NCI-H524 (cell line): ENCODE measurements around the gene C2CD4C.
A peak's percentile ranks its signal among the peaks of the same experiment; 100 is the strongest.
"Not testable (repeated sequence)": the region's sequence is repeated elsewhere in the genome, so short reads cannot be mapped to it uniquely, and the experiment has no call there.

Experiments used
- DNase-seq, 2 experiments: peaks; one replicate each; lab custom pipeline; 2025; lab: John Stamatoyannopoulos, UW

C2CD4C gene

DNA sequence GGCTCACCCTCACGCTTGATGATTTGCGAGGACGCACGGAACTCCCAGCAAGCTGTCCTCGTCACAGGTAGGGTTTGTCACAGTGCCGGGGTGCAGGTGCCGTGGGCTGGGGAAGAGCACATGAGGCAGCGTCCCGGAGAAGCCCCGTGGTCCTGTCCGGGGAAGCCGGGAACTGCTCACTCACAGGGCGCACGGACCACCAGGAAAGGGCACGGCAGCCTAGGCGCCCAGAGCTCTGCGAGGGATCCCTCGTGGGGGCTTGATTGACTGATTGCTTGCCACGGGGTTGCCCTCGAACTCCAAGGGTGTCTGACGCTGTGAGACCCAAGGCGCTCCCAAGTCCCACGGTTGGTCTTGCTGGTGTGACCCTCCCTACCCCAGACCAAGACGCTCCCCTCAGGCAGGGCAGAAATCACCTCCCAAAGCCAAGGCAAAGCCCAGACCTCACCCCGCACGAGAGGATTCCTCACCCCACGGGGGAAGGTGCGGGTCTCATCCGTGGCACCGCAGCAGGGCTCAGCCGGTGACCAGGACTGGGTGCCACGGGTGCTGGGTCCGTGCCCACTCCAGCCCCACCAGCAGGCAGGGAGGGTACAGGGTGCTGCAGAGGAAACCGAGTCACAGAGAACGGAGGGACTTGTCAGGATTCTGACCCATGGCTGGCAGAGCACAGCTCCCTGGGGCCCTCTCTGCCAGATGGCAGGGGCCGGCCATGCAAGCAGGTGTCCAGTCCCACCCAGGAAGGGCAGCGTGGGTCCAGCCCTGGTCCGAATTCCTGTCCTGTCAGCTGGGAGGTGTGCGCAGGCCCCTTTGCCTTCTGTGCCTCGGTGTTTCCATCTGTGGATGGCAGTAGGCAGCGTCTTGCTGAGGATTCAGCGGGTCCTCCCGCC lies 7.7 kb downstream of the C2CD4C start:
- DNase-seq, result no peak

DNA sequence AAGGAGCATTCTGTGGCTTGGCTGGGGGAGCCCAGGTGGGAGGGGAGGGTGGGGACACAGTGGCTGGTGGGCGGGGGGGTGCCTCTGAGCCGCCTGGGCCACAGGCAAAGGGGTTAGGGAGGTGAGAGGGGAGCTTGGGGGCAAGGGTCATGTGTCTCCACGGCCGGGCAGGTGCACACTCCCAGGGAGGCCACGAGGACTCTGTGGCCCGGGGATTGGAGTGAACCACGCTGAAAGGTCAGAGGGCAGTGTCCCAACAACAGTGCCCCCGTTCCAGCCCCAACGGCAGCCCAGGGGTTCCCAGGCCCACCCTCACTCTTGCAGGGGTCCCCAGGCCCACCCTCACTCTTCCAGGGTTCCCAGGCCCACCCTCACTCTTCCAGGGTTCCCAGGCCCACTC lies 9.6 kb downstream of the C2CD4C start:
- no peak for DNase-seq

DNA sequence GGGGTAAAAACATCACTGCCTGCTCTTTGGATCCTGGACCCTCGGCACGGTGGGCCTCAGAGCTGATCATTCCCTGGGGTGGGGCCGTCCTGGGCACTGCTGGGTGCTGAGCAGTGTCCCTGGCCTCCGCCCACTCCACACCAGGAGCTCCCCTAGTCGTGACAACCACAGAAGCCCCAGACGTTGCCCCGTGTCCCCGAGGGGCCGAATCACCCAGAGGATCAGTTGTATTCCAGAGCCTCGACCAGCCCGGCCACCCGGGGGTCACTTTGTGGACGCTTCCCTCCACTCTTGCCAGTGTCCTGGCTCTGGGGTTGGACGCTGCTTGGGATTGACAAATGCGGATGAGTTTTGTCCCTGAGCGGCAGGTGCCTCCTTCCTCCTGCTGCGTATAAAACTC lies 10.2 kb downstream of the C2CD4C start:
- no peak for DNase-seq

DNA sequence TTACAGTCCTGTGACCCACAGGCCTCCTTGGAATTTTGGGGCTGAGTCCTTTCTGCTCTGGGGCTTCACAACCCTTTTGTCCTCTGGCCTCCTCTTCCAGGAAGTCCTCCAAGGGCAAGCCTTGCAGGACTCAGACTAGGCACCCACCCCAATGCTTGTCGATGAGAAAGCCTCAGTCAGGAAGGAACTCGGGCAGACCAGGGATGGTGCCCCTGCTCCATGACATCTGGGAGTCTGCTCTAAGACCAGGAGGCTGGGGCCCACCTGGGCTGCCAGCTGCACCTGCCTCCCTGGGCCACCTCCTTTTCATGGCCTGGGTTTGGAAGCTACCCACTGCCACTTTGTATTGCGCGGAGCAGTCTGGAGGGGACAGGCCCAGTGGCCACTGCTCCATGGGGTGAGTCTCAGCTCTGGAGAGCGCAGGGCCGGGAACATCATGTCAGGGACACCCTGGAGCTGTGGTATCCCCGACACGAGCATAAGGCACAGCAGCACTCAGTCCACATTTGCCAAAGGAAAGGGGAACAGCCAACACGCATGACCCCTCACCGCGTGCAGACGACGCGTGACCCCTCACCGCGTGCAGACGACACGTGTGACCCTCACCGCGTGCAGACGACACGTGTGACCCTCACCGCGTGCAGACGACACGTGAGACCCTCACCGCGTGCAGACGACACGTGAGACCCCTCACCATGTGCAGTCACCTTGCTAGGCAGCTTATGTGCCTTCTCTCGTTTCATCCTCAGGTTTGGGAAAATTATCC lies 10.8 kb downstream of the C2CD4C start:
- no peak for DNase-seq

DNA sequence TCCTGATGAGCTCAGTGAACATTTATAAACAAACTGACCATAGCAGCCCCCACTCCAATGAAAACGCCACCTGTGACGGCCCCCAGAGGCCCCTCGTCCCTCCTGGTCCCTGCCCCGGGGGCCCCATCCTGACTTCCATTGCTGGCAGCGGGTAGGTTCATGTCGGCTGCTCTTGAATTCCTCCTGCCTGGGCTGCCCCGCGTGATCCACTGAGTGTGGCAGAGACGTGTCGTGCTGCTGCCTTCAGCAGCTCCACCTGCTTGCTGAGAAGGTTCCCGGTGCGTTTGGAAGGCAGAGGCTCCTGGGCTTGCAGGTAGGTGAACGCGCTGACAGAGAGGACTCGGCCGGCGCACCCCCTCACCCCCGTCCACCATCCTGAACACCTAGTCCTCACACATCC lies 11.6 kb downstream of the C2CD4C start:
- no peak for DNase-seq

DNA sequence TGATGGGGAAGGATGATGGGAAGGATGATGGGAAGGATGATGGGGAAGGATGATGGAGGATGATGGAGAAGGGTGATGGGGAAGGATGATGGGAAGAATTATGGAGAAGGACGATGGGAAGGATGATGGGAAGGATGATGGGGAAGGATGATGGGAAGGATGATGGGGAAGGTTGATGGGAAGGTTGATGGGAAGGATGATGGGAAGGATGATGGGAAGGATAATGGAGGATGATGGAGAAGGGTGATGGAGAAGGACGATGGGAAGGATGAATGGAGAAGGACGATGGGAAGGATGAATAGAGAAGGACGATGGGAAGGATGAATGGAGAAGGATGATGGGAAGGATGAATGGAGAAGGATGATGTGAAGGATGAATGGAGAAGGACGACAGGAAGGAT lies 13.5 kb downstream of the C2CD4C start:
- no peak for DNase-seq

DNA sequence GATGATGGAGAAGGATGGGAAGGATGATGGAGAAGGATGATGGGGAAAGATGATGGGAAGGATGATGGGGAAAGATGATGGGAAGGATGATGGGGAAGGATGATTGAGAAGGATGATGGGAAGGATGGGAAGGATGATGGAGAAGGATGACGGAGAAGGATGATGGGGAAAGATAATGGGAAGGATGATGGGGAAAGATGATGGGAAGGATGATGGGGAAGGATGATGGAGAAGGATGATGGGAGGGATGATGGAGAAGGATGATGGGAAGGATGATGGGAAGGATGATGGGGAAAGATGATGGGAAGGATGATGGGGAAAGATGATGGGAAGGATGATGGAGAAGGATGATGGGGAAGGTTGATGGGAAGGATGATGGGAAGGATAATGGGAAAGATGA lies 14.1 kb downstream of the C2CD4C start:
- not testable (repeated sequence) for DNase-seq

DNA sequence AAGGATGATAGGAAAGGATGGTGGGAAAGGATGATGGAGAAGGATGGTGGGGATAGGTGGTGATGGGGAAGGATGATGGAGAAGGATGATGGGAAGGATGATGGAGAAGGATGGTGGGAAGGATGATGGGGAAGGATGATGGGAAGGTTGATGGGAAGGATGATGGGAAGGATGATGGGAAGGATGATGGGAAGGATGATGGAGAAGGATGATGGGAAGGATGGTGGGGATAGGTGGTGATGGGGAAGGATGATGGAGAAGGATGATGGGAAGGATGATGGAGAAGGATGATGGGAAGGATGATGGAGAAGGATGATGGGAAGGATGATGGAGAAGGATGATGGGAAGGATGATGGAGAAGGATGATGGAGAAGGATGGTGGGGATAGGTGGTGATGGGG lies 15.4 kb downstream of the C2CD4C start:
- not testable (repeated sequence) for DNase-seq

DNA sequence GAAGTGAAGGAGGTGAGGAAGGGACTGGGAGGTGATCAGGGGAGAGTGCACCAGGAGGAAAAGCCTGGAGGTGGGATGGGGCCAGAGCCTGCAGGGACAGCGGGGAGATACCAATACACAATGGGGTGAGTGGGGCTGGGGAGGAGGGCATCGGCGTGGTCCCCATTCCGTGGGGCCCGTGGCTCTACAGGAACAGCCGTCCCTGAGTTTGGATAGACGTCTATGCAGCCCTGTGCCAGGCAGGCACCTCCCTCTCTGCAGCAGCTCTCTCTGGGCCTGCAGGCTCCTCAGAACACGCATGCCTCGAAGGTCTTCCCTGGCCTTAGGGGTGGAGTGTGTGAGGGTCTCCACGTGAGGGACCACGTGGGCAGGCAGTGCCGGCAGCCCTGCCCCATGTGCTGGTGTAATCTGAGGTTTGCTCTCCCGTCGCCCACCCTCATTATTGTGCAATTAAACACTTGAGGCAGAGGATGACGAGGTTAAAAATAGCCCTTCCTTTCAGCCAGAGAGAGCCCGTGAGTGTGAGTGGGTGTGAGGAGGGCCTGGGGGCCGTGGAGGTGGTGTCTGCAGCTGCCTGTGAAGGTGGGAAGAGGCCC lies 16.5 kb downstream of the C2CD4C start:
- DNase-seq, result no peak

DNA sequence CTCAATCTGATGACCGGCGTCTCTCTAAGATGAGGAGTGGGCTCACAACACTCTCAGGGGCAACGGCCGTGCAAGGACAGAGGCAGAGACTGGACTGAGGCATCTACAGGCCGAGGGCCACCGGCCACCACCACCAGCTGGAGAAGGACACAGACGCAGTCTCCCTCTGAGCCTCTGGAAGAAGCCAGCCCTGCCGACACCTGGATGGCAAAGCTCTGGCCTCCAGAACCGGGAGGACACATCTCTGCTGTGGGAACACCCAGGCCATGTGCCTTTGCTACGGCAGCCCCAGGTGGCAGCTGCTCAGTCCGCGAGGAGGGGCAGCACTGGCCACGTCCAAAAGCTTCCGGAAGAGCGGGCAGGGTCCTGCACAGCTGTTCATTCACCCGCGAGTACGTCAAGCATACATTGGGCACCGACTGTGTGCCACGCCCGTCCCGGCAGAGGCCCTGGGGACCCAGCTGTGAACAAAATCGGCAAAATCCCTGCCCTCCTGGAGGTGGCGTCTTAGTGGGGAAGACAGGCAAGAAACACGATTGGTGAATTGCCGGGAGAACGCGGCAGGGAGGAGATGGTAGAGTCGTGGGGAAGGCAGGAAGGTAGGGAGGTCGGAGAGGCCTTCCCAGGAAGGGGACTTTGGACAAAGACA lies 17.1 kb downstream of the C2CD4C start:
- no peak for DNase-seq

DNA sequence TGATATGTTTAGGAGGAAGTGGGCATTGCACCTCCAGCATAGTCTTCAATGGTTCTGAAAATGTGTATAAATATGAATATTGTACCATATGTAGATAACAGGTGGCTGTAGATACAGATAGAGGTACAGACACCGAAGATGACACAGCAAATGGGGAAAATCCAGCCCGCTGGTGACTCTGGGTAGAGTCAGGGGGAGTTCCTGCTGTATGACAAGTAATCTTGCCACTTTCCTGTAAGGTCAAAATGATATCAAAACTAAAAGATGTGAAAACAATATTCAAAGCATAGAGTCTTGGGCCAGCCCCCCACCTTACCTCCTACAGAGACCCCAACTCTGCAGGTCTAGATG lies 17.8 kb downstream of the C2CD4C start:
- no peak for DNase-seq

DNA sequence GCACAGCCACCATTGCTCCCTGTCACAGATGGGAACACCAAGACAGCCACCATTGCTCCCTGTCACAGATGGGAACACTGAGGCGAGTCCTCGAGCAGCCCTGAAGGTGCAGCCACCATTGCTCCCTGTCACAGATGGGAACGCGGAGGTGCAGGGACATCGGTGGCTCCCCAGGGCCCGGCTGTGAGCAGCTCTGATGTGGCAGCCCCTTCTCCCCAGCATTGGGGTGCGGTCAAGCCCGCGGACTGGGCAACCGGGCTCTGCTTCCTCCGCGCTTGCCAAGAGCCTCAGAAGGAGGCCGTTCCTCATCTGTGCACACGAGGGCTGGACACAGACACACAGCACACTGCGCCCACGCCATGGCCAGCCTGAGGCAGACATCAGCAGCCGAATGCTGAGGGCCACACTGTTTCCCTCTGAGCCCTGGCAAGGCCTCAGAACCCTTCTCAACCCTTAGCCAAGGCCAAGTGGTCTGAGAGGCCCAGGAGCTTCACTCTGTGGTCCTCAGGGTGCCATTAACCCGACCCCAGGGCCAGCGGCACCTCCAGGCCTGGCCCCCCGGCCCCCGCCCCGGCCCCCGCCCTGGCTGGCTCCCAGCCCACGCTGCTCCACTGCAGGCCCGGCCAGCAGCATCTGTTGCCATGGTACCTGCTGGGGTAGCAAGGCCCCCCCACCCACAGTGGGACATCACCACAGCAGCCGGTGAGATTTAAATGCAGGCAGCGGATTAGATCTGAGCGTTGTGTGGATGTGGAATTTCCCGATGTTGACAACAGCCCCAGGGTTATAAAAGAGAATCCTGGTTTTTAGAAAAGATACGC lies 18.4 kb downstream of the C2CD4C start:
- peak in 1 of 2 experiments; percentile 58 for DNase-seq

DNA sequence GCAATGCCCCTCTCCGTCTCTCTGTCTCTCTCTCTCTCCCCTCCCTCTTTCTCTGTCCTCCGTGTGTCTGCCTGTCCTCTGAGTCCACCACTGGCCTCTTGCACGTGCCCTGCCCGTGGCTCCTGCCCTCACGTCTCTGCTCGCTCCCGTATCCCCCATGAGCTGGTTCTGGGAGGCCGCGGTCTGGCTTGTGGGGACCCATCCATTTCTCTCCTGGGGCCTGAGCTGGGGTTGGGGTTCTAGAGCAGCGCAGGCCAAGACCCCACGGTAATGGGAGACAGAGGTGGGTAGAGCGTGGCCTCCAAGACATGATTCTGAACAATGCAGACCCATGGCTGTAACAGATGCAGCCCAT lies 19.0 kb downstream of the C2CD4C start:
- DNase-seq, result no peak

DNA sequence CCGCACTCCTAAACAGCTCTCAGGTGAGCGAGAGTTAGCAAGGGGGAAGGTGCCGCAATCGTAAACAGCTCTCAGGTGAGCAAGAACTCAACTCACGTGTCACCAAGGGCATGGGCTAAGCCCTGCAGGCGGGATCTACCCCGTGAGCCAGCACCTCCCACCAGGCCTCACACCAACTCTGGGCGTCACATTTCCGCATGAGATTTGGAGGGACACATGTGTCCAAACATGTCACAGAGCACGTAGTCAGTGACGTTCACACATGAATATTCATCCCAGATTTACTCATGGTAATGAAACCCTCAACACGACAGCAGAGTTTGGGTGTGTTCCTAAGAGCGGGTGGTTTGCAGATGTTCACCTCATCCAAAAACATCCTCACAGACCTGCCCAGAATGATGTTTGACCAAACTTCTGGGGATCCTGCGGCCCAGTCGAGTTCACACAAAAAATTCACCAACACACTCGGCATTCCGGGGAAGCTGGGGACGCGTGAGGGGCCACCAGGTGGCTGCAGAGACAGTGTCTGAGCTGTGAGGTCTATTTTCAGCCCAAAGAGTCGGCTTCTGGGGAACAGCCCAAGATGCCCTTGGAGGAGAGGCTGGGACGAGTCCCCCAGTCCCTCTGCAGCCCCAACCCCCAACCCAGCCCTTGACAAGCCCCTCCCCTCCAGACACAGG lies 19.6 kb downstream of the C2CD4C start:
- no peak for DNase-seq

DNA sequence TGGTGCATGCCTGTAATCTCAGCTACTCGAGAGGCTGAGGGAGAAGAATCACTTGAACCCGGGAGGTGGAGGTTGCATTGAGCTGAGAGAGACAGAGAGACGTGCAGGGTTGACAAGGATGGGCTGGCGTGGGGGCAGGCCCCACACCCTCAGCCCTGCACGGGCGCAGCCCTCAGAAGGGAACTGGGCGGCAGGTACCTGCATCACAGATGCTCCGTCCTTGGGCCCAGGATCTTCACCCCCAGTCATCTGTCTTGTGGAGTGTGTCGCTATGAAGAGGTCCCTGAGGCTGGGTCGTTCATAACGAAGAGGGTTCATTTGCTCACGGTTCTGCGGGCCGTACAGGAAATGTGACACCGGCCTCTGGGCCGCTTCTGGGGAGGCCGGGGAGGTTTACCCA lies 20.3 kb downstream of the C2CD4C start:
- no peak for DNase-seq

DNA sequence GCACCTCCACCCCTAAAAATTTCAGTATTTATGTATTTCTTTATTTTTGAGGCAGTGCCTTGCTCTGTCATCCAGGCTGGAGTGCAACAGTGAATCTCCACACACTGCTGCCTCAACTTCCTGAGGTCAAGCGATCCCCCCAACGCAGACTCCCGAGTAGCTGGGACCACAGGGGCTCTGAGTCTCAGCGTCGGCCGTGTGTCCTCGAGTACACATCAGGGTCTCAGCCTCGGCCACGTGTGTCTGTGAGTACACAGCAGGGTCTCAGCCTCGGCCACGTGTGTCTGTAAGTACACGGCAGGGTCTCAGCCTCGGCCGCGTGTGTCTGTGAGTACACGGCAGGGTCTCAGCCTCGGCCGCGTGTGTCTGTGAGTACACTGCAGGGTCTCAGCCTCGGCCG lies 21.2 kb downstream of the C2CD4C start:
- no peak for DNase-seq

DNA sequence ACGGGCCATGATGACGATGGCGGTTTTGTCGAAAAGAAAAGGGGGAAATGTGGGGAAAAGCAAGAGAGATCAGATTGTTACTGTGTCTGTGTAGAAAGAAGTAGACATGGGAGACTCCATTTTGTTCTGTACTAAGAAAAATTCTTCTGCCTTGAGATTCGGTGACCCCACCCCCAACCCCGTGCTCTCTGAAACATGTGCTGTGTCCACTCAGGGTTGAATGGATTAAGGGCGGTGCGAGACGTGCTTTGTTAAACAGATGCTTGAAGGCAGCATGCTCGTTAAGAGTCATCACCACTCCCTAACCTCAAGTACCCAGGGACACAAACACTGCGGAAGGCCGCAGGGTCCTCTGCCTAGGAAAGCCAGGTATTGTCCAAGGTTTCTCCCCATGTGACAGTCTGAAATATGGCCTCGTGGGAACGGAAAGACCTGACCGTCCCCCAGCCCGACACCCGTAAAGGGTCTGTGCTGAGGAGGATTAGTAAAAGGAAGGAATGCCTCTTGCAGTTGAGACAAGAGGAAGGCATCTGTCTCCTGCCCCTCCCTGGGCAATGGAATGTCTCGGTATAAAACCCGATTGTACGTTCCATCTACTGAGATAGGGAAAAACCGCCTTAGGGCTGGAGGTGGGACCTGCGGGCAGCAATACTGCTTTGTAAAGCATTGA lies 22.2 kb downstream of the C2CD4C start:
- peak; percentile 32 to 66 for DNase-seq

DNA sequence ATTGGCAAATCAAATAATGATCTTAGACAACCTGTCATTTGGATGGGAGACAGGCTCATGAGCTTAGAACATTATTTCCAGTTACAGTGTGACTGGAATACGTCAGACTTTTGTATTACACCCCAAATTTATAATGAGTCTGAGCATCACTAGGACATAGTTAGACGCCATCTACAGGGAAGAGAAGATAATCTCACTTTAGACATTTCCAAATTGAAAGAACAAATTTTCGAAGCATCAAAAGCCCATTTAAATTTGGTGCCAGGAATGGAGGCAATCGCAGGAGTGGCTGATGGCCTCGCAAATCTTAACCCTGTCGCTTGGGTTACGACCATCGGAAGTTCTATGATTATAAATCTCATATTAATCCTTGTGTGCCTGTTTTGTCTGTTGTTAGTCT lies 22.8 kb downstream of the C2CD4C start:
- DNase-seq, result not testable (repeated sequence)

DNA sequence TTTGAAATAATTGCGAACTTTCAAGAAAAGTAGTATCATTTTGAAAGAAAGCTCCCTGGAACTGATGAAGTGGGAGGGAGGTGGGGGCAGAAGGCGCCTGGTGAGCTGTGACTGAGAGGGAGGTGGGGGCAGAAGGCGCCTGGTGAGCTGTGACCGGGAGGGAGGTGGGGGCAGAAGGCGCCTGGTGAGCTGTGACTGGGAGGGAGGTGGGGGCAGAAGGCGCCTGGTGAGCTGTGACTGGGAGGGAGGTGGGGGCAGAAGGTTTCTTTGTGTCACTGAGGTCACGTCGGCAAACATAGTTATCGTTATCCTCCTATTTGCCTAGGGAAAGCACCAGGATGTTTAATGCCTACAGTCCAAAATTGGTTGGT lies 24.2 kb downstream of the C2CD4C start:
- DNase-seq, result no peak

DNA sequence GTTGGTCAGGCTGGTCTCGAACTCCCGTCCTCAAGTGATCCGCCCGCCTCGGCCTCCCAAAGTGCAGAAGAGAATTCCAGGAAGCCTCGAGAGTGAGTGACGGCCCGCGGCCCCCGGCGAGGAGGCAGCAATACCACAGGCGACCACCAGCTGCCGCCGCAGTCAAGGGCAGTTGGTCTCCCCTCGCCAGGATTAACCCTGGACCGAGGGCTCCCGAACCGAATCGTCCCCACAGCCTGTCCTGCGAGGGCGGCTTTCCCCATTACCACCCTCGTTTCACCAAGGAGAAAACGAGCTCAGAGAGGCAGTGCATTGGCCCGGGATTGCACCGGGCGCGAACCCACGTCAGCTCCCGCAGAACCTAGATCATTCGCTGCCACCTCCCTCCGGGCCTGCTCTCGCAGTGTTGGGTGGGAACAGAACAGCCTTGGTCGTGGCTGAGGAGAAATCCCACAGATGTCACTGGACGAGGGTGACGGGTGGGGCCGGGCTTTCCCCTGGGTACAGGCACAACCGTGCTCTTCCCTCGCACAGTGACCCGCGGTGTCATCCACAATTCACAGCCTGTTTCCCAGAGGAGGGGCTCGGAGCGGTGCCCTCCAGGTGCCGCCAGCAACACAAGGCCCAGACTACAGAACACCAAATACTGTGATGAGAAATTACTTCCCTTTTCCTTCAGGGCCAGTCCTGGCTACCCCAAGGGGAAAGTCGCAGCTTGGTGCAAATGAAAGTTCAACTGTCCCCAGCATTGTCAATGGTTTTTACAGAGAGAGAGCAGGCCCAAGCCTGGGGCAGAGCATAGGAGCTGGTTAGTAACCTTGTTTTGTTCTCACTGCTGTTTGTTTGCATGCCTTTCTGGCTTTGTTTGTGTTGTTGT lies 24.8 kb downstream of the C2CD4C start:
- no peak for DNase-seq
